ENCODE results near the gene CRYZL1. TPM values are rescaled to one million over a fixed set of nuclear protein-coding genes. Genes with fewer than 3 reads are reported as not detected.

Gene CRYZL1
- total and polyA plus RNA-seq, 2 experiments from 2014 or later = 13.6 to 37.4 TPM

DNA sequence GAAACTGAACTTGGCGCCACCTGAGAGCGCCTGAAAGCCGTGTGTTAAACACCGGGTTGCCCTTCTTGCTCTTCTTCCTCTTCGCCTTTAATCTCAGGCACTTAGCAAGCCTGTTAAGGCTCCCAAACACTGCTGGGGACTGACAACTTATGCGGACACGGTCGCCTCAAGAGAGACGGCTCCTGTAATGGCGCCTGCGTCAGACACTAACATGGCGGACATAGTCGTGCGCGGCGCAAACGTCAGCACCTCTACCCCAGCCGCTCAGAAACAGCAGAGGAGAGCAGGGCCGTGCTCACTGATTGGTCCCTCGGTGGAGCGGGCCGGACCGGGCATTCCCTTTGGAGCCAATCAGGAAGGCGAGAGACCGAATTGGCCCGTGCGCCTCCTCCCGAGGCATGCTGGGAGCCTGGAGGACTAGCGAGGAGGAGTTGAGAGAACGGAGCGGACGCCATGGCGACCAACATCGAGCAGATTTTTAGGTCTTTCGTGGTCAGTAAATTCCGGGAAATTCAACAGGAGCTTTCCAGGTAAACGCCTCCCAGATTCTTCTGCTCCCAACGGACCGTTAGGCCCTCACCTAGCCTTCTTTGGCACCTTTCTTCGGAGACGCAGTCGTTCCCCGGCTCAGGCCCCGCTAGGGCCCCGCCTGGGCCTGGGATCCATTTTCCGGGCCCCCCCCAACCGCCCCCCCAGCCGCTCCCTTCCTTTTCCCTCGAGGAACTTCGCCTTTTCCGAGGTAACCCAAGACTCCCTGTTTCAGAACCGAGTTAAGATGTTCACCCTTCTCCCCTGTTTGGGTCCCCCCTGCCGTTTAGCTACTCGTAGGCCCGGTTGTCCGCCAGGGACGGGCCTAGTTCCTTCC lies 98.7 kb downstream of the CRYZL1 start, which contains the start of gene SON:
Gene SON (plus strand): TSS at position 399 of the 865 bp plus-strand sequence. CDS start 55 bp downstream, at position 454.
- peaks cover 15% of the 10 kb centered on the region; the same call in 1 of the 2 replicates for H3F3A ChIP-seq (ENCODE audit: insufficient read depth)
- peaks cover 26% of the 10 kb centered on the region for H4K20me1 ChIP-seq (ENCODE audit: insufficient read depth)
- TF ChIP-seq EZH2phosphoT487 (IDR thresholded peaks at IDR 0.05; ENCODE audit: insufficient read depth, low read depth) (no peak), EZH2 (IDR thresholded peaks at IDR 0.05; ENCODE audit: insufficient read depth, poor library complexity, severe bottlenecking) (no peak)
- H3K79me2 ChIP-seq (ENCODE audit: insufficient read depth) = peaks cover 90% of the 10 kb centered on the region
- peak within 1 kb of the TSS; percentile 98 for H3K4me2 ChIP-seq (ENCODE audit: unreplicated experiment)
- H3K4me3 ChIP-seq = peak within 1 kb of the TSS; percentile 97
- peaks cover 21% of the 10 kb centered on the region for H3K36me3 ChIP-seq (ENCODE audit: low read depth)
- peak within 1 kb of the TSS; percentile 97 for H3K9ac ChIP-seq
- peak; percentile 100 for DNase-seq
- H3K4me1 ChIP-seq (ENCODE audit: insufficient read depth) = peaks cover 30% of the 10 kb centered on the region
- in situ Hi-C loops (cut with MboI) = no loop called here
- no peaks in the 10 kb centered on the region for H3K9me3 ChIP-seq (ENCODE audit: low read depth)
- 1 to 2% methylated on average over 52 to 54 of the region's 57 CpGs for WGBS, 2 experiments (ENCODE audit: low coverage in 1 of 2, low lambda C conversion rate in 2 of 2, missing lambda C conversion rate in 2 of 2)
- H3K9me2 ChIP-seq (ENCODE audit: insufficient read depth) = no peaks in the 10 kb centered on the region
- peak within 1 kb of the TSS; percentile 99 for H3K27ac ChIP-seq
- H3K27me3 ChIP-seq (replicated peaks; ENCODE audit: insufficient read depth) = no peaks in the 10 kb centered on the region
- H2AFZ ChIP-seq = peak within 1 kb of the TSS; percentile 78

DNA sequence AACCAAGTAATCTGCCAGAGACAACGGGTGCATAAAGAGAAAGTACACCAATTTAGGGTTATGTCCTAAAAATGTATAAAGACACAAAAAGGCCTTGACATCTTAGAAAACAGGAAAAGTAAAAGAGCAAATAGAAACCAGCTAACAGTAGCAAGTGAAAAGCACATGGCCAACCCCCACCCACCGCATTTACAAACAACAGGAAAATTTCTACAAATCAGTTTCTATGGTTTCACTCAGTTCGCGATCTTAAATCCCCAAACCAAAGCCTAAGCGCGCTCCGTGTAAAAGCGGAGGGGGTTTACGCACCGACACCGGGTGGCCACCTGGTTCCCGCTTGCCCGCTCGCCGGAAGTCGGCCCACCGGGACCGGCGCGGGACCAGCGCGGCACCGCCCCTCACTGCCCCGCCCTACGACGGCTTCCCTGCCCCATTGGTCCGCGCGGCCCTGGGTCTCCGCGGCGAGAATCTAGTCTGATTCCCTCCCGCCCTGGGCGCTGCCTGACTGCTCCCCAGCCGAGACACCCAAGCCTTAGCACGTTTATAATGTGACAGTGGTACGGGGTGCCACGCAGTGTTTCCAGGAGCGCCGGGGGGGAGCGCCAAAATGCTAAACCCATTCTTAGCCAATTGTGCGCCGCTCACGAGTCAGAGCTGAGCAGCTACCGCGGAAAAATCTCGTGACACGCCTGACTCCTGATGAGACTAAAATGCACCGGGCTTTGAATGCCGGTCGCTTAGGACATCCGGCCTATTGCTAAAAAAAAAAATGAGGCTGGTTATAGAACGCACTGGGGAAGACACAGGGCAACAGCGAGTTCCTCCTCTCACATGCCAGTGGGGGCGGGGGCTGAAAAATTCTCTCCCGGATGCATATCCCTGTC lies 99.5 kb downstream of the CRYZL1 start, which contains the start of gene GART:
Gene GART (minus strand): TSS at position 362 of the 884 bp plus-strand sequence. CDS start 2,802 bp downstream, outside the sequence.
- Histone ChIP-seq H3K4me2 (ENCODE audit: unreplicated experiment) (peak within 1 kb of the TSS; percentile 98), H2AFZ (peak within 1 kb of the TSS; percentile 78), H3K9me2 (ENCODE audit: insufficient read depth) (no peaks in the 10 kb centered on the region), H3K36me3 (ENCODE audit: low read depth) (peaks cover 23% of the 10 kb centered on the region), H3K9ac (peak within 1 kb of the TSS; percentile 97), H3K4me3 (peak within 1 kb of the TSS; percentile 97), H3F3A (ENCODE audit: insufficient read depth) (peaks cover 15% of the 10 kb centered on the region; the same call in 1 of the 2 replicates), H3K27me3 (replicated peaks; ENCODE audit: insufficient read depth) (no peaks in the 10 kb centered on the region), H3K4me1 (ENCODE audit: insufficient read depth) (peaks cover 30% of the 10 kb centered on the region), H3K27ac (peak within 1 kb of the TSS; percentile 99), H3K79me2 (ENCODE audit: insufficient read depth) (peaks cover 90% of the 10 kb centered on the region), H4K20me1 (ENCODE audit: insufficient read depth) (peaks cover 26% of the 10 kb centered on the region), H3K9me3 (ENCODE audit: low read depth) (no peaks in the 10 kb centered on the region)
- TF ChIP-seq EZH2phosphoT487 (IDR thresholded peaks at IDR 0.05; ENCODE audit: insufficient read depth, low read depth) (no peak), EZH2 (IDR thresholded peaks at IDR 0.05; ENCODE audit: insufficient read depth, poor library complexity, severe bottlenecking) (no peak)
- peak; percentile 92 for DNase-seq
- in situ Hi-C loops (cut with MboI) = no loop called here
- WGBS, 2 experiments (ENCODE audit: low coverage in 1 of 2, low lambda C conversion rate in 2 of 2, missing lambda C conversion rate in 2 of 2) = 1% methylated on average over 54 to 56 of the region's 56 CpGs

DNA sequence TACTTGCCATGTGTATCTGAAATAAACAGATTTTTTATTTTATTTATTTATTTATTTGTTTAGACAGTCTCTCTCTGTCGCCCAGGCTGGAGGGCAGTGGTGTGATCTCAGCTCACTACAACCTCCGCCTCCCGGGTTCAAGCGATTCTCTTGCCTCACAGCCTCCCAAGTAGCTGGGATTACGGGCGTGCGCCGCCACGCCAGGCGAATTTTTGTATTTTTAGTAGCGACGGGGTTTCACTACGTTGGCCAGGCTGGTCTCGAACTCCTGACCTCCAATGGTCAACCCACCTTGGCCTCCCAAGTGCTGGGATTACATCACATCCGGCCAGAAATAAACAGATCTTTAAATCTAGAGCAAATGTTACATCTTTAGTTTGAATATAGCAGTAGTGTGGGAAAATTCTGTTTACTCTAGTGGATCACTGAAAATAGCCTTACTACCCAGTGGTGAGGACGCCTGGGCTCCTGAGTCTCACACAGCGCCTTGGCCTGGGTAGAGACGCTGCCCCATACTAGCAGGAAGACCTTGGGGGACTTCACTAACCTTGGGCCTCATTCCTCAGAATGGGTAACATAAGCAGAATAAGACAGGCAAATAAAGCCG lies 100.3 kb downstream of the CRYZL1 start:
- 63 to 64% methylated on average over 19 of the region's 19 CpGs for WGBS, 2 experiments (ENCODE audit: low coverage in 1 of 2, low lambda C conversion rate in 2 of 2, missing lambda C conversion rate in 2 of 2)

More for the DNA sequence above, 100.3 kb downstream of the CRYZL1 start:
- no peaks in the 10 kb centered on the region for H3K9me3 ChIP-seq (ENCODE audit: low read depth)
- peaks cover 23% of the 10 kb centered on the region for H4K20me1 ChIP-seq (ENCODE audit: insufficient read depth)
- H3K79me2 ChIP-seq (ENCODE audit: insufficient read depth) = peaks cover 90% of the 10 kb centered on the region
- peak overlapping the region; percentile 97 for H3K9ac ChIP-seq
- H3K4me2 ChIP-seq (ENCODE audit: unreplicated experiment) = peak overlapping the region; percentile 80
- no peak for TF ChIP-seq EZH2 (IDR thresholded peaks at IDR 0.05; ENCODE audit: insufficient read depth, poor library complexity, severe bottlenecking)
- no peak for TF ChIP-seq EZH2phosphoT487 (IDR thresholded peaks at IDR 0.05; ENCODE audit: insufficient read depth, low read depth)
- peak; percentile 36 for DNase-seq
- in situ Hi-C loops (cut with MboI) = no loop called here
- peaks cover 15% of the 10 kb centered on the region; the same call in 1 of the 2 replicates for H3F3A ChIP-seq (ENCODE audit: insufficient read depth)
- H3K36me3 ChIP-seq (ENCODE audit: low read depth) = peaks cover 23% of the 10 kb centered on the region
- peak overlapping the region; percentile 97 for H3K4me3 ChIP-seq
- no peaks in the 10 kb centered on the region for H3K9me2 ChIP-seq (ENCODE audit: insufficient read depth)
- H3K27ac ChIP-seq = peak overlapping the region; percentile 99
- no peaks in the 10 kb centered on the region for H3K27me3 ChIP-seq (replicated peaks; ENCODE audit: insufficient read depth)
- peaks cover 28% of the 10 kb centered on the region for H3K4me1 ChIP-seq (ENCODE audit: insufficient read depth)
- peak overlapping the region; percentile 78 for H2AFZ ChIP-seq
